G401 (cell line): ENCODE measurements around the gene CD93. TPM values are rescaled to one million over a fixed set of nuclear protein-coding genes. Genes with fewer than 3 reads are reported as not detected.

Experiments used
- DNase-seq: peaks from one replicate; pipeline ENCODE4 v3.0.0-alpha.2; 2015; ENCODE audit warnings: low spot score
- in situ Hi-C: cut with HindIII; loops from 2 replicates; pipeline ENCODE4 v1.10.0; 2016; ENCODE audit warnings: low sequenced_read_pairs, mixed read lengths
- total RNA-seq: library from RNA; depleted of rRNA; stranded (reverse); fragments of >200 nt; shearing (Covaris generic); gene quantifications from 2 replicates; pipeline ENCODE4 v1.2.3, GENCODE V29; 2014

The CD93 gene
- total RNA-seq, 1 experiment from 2014 or later = not detected

DNA sequence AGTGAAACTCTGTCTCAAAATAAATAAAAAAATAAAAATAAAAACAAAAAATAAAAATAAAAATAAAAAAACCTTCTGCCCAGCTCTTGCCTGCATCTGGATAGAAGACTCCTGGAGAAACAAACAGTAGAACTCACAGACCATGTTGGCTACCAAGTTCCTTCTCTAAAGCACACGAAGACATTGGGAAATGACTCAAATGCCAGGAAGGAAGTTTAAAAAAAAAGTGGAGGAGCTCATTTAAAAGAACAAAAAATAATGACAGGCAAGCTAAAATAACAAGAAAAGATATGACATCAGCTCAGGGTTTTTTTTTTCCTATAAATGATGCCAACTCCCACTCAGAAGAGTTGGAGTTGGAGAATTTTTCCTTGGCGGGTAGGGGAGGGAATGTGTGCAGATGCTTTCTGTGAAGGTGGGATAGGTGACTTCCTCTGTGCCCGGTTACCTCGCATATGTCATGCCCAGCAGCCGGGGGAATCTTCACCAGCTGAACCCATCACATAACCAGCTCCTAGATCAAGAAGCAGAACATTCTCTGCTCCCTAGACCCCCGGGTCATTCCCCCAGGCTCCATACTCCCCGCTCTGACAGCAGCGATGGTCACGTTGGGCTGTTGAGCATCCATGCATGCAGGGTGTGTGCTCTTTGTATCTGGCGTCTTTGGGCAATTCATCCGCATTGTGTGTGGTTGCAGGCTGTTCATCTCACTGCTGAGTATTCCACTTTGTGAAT is 17.3 kb upstream of the CD93 start:
- in situ Hi-C loops = no loop called here
- no peak for DNase-seq

DNA sequence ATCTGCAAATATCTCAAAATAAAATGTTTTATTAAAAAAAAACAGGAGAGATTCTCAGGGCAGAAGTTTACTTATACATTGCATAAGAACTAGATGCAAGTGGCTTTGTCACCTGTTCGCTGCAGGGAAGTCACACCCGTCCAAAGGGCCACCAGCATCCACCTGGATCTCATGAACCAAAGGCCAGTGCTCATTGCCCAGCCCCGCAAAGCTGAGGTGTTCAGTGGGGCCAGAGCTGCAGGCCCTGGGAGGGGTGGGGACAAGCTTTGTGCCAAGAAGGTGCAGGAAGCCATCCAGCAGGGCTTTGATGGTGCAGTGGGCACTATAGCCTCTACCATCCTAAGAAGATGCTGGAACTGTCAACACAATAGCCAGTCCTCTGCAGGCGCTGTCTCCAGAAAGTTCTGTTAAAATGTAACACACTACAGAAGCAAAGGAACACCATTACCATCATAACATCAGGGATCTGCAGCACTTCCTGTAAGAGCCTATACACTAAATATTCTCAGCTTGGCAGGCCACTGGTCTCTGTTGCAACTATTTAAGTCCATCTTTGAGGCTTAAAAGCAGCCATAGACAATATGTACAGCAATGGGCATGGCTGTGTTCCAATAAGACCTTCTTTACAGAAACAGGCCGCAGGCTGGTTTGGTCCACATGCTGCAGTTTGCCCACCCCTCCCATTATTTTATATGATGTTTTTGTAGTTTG is 15.7 kb upstream of the CD93 start:
- DNase-seq = no peak
- in situ Hi-C loops = no loop called here

DNA sequence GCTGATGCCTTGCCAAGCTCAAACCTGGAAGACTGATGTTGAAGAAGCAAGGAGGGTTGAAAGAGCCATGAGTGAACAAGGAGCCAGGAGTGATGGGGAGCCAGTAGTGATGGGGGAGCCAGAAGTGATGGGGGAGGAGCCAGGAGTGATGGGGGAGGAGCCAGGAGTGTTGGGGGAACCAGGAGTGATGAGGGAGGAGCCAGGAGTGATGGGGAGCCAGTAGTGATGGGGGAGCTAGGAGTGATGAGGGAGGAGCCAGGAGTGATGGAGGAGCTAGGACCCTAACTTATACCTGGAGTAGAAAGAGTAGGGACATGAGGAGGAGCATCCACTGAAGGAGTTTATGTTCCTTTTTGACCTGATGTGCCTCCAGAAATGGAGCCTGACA is 14.6 kb upstream of the CD93 start:
- no peak for DNase-seq
- in situ Hi-C loops = no loop called here

DNA sequence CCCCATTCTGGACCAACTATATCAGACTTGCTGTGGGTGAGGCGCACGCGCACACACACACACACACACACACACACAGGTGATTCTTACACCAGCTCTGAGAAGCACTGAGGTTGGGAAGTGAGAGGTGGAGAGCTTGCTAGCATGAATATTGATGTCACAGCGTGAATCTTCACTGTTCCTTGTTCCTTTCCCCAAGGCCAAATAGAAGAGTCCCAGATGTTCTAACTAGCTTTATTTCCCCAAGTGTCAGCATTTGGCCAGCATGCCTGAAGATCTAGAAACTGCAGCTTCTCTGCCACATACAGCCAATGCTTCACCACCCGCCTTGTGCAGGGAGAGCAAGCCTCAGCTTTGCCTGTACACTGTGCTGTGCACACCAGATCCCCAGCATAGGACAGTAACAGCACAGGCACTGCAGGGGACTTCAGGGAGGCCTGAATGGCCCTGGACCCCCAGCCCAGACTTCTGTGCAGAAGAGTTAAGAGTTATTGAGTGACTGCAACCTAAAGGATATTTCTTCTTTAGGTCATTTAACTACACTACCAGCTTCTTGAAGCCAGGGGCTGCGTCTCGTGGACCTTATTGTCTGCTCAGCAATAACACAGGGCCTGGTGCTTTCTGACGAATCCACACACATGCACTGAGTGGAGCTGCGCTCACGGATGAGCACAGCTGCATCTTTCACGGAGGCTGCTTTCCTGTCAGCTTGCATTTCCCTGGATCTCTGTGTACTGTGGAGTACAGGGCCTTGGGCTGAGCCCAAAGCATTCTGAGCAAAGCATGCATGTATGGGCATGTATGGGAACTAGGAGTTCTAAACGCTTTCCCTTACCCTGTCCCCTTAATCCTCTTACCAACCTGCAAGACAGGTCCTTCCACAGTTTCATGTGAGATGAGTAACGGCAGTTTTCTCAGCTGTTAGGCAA is 13.9 kb upstream of the CD93 start:
- in situ Hi-C loops = no loop called here
- DNase-seq = no peak

DNA sequence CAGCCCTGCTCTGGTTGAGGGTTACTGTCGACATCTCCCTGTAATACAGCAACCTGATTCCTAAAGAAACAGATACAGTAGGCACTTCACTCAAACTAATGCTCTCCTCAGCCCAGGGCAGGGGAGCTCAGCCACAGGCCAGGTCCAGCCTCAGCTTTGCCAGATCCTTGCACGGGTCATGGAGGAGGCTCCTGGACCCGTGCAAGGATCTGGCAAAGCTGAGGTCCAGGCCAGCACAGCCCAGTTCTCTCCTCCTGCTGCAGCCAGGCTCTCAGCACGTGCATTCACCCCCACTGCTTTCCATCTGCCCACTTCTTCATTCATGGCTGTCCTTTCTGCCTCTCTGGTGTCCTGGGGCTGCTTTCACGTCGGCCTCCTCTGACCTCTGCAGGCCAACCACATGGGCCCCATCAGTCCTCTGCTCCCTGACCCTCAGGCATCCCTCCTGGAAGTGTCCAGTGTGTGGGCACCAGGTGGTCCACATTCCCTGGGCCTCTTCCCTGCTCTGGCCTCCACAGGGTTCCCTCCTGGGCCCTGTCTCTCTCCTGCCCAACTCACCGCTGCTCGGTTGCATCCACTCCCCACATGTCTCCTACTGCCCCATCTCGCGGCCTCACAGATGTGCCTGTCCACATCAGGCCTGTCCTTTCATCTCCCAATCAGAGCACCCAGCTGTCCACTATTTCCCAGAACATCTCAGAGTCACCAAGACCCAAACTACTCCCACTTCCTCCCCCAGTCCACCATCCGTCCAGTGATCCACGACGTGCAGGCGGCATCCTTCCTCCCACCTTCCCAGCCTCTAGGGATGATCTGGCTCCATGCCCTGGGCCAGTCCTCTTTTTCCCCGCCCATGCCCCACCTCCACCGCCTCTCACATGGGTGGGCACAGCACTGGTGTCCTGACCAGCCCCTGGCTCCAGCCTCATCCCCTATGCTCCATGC is 11.8 kb upstream of the CD93 start:
- peak; percentile 95 for DNase-seq
- in situ Hi-C loops = no loop called here

DNA sequence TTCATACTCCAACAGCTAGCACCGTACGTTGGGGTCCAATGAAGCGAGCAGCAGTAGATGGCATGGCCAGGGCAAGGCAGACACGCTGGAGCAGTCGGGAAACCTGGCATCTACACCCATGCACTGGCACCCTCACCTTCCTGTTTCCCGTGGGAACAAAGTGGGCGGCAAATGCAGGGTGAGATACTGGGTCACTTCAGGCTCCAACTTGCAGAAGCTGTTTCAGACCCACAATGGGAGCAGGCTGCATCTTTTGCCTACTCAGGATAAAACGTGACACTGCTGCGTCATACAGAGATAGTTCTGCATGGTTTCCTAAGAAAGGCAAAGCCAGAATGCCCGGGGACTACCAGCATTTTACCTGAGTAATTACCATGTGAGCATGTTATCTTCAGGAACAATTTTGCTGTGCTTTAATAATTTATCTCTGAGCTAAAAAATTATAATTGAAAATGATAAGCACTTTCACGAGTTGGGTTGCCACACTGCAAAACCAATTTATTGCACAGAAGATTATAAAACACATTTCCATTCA is 10.9 kb upstream of the CD93 start:
- DNase-seq = no peak
- in situ Hi-C loops = no loop called here

DNA sequence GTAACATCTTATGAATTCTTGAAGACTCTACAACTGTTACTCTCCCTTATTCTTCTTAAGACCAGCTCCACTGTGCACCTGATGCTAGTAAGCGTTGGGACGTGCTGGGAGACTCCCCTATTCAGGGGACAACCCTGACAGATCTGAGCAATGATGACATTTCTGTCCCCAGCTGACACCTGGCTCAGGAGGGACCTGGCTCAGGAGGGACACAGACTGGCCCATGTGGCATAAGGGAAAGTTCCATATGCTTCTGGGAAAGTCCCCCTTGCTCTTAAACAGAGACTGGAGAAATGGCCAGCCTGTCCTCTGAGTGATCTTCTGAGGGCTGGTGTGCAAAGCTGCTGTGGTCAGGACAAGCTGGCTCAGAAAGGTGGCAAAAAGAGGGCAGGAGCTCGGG is 10.0 kb upstream of the CD93 start:
- in situ Hi-C loops = no loop called here
- DNase-seq = peak; percentile 62

DNA sequence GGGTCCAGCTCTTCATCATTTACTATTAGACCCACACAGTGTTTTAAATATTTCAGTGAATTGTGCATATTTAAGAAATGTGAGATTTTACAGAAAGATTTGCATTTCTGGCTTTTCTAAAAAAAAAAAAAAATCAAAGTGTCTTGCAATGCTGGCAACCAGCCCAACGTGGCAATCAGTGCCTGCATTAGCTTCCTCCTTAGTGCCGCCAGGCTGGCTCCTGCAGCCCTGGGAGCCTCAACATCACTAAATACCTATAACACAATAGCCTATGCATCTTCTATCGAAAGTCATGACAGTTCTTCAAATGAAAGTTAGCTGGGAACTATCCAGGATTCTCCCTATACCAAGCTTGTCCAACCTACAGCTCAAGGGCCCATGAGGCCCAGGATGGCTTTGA is 9.4 kb upstream of the CD93 start:
- in situ Hi-C loops = no loop called here

DNA sequence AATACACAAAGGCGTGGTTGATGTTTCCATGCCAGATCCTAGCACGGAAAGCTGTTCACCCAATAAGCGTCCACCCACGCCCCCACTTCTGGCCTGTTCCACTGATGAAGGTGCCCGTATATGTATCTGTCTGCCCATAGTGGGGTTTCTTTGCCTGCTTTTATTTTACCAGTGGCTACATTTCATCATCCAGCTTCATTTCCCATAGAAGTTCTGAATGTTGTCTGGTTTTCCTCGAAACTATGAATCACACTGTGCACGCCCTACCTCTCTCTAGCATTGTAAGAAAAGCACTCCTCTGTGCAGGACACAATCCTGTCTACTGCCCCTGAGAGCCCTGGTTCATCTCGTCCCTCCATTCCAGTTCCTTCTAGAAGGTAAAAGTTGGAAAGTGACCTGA is 8.8 kb upstream of the CD93 start:
- DNase-seq = no peak
- in situ Hi-C loops = no loop called here

More for the DNA sequence above, 9.4 kb upstream of the CD93 start:
- DNase-seq = no peak

DNA sequence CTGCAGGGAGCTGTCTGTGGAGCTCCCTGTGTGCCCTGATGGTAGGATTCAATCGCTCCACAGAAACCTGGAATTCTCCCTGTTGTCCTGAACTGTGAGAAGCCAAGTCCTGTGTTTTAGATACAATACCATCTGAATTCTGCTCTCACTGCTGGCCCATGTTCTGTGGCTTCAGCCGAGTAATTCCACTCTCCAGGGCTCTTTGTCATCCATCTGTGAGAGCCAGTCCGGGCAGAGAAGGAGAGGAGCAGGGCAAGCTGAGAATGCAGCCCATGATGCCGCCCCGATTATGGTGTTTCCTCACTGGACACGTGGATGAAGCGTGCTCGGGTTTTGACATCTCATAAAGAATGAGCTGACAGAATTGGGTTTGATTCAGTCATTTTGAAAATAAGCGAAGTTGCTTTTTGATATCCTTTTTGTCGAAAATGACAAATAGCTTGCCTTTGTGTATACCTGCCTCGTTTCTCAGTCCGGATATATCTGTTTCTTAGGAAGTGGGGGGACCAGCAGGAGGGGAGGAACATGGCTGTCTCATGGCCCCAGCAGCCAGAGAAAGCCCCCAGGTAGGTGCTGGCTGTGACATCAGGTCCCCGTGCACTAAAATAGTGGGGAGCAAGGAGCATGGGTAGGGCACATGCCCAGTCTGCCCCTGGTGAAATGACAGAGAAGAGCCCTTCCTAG is 8.2 kb upstream of the CD93 start:
- in situ Hi-C loops = no loop called here

DNA sequence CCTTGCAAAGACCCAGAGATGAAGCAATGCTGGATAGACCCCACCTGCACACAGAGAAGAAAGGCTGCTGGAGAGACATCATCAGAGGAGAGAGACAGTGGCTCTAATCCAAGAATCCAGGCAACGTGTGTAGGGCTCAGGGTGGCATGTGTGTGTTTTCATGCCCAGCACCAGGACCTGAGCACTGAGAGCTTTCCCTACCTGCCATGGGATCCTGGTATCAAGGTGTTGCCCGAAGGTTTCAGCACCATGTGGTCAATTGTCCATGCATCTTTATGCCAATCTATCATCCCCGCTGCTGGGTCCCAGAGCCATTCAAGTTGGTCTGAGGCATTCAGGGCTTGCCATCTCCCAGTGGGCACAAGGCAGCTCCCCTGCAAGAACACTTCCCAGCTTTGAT is 7.5 kb upstream of the CD93 start:
- in situ Hi-C loops = no loop called here
- DNase-seq = no peak

More for the DNA sequence above, 8.2 kb upstream of the CD93 start:
- peak; percentile 57 for DNase-seq

DNA sequence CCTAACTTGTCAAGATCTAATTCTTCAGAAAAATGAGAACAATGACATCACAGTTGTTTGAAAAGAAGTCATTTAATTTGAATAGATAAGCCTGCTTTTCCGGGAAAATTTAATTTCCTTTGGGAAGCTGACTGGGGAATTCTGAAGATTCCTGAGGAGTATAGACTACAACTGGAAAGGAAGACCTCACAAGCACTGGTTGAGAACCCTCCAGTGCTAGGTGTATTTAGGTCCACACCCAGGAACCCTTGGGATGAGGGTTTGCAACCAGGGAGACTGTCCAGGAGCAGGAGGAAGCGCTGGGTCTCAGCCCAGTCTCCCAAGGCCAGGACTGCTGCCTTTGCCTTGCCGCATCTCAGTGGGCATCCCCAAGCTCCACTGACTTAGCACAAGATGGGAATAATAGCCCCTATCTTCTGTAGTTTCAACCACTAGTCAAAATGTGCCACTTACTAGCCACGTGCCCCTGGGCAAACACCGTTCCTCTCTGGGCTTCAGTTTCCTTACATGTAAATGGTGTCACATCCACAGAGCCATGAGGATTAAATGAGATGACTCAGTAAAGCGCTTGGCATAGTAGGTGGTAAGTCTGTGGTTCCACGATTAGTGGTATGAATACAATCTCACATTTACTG is 6.9 kb upstream of the CD93 start:
- in situ Hi-C loops = no loop called here
- DNase-seq = no peak

DNA sequence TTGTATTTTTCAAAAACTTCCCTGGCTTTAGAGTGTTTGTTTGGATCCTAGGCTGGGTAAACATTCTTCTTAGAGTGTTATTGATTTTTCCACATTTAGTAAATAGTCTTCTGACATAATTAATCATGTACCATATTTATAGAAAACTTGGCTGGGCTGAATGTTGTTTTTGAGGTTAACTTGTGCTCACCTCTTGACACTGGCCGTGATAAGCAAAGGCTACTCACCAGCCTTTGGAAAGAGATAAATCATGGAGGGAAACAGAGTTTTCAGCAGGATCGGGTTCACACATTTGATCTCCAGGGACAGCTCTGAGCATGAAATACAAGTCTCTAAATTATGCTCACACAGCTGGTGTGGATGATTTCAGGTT is 6.2 kb upstream of the CD93 start:
- DNase-seq = no peak

DNA sequence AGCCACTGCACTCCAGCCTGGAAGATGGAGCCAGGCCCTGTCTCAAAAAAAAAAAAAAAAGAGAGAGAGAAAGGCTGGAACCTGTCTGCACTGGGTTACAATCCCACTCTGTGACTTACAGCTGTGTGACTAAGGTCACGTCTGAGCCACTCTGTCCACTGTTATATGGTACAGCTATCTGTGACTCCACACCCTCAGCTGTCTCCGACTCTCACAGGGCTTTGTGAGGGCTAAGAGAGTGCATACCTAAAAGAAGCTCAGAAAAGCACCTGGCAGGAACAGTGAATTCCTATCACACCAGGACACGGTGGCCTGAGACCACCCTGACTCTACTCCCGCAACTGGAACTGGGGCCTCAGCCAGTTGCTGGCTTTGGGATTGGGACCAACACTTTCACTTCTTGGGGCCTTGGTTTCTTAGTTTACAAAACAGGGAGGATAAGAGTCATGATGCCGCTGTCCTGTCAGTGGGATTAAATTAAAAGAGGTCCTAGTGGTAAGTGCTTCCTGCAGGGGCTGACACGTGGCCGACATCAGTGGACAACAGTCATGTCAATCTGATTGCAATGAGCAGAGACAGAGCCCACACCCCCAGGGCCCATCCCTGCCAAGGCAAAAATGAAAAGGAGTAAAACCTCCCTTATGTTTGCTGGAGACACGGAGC is 5.7 kb upstream of the CD93 start:
- no peak for DNase-seq
- in situ Hi-C loops = no loop called here

More for the DNA sequence above, 6.2 kb upstream of the CD93 start:
- in situ Hi-C loops = no loop called here

DNA sequence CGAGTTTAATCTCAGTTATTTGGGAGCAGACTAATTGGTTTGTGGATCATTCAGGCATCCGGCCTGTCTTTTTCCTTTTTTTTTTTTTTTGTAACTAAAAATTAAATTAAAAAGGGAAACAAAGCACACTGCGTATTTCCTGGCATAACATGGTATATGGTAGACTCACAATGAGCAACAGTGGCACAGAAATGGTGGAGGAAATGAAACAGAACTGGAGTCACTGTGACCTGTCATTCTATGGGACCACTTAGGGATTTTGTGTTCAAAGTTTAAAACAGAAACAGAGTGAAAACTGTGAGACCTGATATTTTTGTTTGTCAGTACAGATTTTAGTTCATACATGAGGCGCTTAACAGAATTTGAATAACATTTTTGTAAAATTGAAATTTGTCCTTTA is 4.8 kb upstream of the CD93 start:
- in situ Hi-C loops = no loop called here
- no peak for DNase-seq

DNA sequence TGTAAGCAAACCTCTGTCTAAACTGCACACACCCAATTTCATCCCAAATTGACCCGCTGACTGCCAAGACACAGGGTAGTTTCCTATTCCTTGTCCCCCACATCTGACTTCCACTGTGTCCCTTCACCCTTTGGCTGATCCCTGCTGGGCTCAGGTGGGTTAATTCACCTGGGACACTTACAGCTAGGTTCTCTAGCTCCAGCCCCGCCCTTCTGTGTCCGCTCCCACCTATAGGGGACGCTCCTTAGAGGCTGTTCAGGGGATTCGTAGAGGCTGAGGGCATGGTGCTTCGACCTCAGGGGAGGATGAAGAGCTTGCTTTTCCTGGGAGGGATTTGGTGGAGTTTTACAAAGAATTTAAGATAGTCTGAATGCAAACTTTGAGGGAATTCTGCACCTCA is 4.0 kb upstream of the CD93 start:
- in situ Hi-C loops = no loop called here
- DNase-seq = no peak

DNA sequence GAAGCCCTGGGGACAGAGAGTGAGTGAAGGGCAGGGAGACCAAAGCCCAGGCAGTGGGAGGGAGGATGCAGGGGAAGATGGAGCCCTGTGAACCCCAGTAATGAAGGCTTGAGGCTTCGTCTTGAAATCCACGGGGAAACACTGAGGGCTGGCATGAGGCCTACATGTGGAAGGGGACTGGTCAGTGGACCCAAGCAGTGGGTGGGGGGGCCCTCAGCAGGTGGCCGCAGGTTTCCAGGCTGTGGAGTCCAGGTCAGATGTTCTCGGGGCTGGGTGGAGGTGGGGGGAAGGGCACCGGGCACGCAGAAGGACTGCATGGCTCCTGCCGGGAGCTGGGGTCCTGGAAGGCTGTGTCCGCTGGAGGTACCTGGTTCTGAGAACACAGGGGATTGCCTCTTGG is 2.7 kb upstream of the CD93 start:
- no peak for DNase-seq
- in situ Hi-C loops = no loop called here
